ENCODE measurements around the gene DHX35.

Gene DHX35

DNA sequence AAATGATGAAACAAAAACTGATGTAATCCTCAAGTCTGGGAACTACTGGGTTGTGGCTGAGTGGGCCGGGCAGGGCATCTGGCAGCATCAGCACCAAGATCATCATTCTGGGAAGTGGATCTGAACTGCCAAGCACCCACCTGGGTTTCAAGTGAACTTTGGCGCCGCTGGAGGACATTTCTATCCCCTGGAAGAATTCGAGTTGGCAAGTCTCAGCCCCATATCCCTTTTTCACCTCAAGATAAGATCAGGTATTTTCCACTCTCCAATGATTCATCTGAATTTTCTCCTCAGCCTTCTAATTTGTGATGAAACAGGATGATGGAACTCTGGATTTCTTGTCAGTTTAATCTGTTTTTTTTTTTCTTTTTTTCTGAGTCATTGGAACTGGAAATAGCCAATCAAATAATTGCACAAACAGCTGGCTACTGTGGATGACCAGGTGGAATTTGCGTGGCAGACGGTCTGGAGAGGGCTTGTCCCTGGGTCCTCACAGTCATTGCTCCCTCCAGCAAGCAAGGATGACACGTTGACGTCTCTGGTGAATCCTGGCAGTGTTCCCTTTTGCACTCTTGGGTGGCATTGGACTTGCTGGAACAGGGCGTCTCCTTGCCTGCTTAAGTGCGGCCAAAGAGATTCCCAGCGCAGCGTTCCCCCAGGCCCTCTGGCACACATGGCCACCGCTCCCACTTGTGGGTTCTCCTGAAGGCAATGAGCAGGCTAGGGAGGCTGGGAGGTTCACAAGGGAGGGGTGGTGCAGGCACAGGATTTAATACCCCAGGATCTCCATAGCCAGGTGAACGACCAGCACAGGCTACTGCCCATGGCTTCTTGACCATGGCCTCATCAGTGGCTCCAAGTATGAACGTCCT lies 80.4 kb downstream of the DHX35 start:
- peak; percentile 69 for TF ChIP-seq ISL1 (CRISPR knock-in tag; IDR thresholded peaks at IDR 0.05)
- TF ChIP-seq ZFP30 (CRISPR knock-in tag; IDR thresholded peaks at IDR 0.05), result no peak

DNA sequence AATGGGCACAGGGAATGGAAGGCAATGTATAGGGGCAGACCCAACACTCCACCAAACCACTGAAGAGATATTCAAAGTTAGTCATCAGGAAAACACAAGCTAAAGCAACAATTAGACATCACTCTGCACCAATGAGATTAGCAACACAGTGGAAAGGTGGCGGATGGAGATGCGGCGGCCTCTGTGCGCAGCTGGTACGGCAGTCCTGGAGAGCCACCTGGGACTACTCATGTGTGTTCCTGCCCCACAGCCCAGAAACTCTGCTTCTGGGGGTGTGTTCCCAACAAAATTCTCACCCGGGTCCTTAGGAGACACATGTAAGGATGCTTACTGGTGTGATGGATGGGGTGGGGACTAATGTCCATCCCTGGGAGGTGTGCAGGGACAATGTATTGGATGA lies 82.4 kb downstream of the DHX35 start:
- no peak for ATAC-seq
- TF ChIP-seq, protein P1, sequence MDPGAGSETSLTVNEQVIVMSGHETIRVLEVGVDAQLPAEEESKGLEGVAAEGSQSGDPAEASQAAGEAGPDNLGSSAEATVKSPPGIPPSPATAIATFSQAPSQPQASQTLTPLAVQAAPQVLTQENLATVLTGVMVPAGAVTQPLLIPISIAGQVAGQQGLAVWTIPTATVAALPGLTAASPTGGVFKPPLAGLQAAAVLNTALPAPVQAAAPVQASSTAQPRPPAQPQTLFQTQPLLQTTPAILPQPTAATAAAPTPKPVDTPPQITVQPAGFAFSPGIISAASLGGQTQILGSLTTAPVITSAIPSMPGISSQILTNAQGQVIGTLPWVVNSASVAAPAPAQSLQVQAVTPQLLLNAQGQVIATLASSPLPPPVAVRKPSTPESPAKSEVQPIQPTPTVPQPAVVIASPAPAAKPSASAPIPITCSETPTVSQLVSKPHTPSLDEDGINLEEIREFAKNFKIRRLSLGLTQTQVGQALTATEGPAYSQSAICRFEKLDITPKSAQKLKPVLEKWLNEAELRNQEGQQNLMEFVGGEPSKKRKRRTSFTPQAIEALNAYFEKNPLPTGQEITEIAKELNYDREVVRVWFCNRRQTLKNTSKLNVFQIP (CRISPR knock-in tag; IDR thresholded peaks at IDR 0.05; ENCODE audit: borderline replicate concordance, low read depth), result no peak
- TF ChIP-seq ESRRG (CRISPR knock-in tag; IDR thresholded peaks at IDR 0.05), result no peak
- no peak for TF ChIP-seq ZC3H10 (CRISPR knock-in tag; IDR thresholded peaks at IDR 0.05)
- no peak for TF ChIP-seq ZFP3 (CRISPR knock-in tag; IDR thresholded peaks at IDR 0.05)
- TF ChIP-seq ZNF70 (CRISPR knock-in tag; IDR thresholded peaks at IDR 0.05), result no peak
- no peak for TF ChIP-seq ISL1 (CRISPR knock-in tag; IDR thresholded peaks at IDR 0.05)
- TF ChIP-seq, protein P2, sequence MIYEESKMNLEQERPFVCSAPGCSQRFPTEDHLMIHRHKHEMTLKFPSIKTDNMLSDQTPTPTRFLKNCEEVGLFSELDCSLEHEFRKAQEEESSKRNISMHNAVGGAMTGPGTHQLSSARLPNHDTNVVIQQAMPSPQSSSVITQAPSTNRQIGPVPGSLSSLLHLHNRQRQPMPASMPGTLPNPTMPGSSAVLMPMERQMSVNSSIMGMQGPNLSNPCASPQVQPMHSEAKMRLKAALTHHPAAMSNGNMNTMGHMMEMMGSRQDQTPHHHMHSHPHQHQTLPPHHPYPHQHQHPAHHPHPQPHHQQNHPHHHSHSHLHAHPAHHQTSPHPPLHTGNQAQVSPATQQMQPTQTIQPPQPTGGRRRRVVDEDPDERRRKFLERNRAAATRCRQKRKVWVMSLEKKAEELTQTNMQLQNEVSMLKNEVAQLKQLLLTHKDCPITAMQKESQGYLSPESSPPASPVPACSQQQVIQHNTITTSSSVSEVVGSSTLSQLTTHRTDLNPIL (CRISPR knock-in tag; IDR thresholded peaks at IDR 0.05; ENCODE audit: low read depth), result no peak
- TF ChIP-seq ZNF565 (CRISPR knock-in tag; conservative IDR thresholded peaks at IDR 0.05; ENCODE audit: low read depth), result no peak
- TF ChIP-seq, protein P3, sequence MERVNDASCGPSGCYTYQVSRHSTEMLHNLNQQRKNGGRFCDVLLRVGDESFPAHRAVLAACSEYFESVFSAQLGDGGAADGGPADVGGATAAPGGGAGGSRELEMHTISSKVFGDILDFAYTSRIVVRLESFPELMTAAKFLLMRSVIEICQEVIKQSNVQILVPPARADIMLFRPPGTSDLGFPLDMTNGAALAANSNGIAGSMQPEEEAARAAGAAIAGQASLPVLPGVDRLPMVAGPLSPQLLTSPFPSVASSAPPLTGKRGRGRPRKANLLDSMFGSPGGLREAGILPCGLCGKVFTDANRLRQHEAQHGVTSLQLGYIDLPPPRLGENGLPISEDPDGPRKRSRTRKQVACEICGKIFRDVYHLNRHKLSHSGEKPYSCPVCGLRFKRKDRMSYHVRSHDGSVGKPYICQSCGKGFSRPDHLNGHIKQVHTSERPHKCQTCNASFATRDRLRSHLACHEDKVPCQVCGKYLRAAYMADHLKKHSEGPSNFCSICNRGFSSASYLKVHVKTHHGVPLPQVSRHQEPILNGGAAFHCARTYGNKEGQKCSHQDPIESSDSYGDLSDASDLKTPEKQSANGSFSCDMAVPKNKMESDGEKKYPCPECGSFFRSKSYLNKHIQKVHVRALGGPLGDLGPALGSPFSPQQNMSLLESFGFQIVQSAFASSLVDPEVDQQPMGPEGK (CRISPR knock-in tag; IDR thresholded peaks at IDR 0.05; ENCODE audit: borderline replicate concordance), result no peak
- TF ChIP-seq ZNF8 (CRISPR knock-in tag; IDR thresholded peaks at IDR 0.05), result no peak

More for the DNA sequence above, 80.4 kb downstream of the DHX35 start:
- ATAC-seq, result peak; percentile 48

DNA sequence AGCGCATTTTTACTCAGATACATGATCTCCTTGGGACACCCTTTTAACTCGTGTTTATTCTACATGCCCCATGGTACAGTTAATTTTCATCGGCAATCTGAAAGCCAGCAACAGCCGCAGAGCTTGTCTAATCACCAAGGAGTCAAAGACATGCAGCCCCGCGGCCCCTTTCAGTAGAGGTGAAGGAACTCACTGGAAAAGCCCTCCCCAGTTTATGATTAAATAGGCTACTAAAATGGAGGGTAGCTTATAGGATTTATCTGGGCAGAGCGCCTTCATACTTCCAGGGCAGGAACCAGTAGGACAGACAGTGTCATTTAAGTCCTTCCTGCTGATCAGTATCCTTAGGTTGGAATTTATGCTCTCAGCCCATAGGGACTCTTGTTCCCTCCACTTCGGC lies 83.5 kb downstream of the DHX35 start:
- no peak for ATAC-seq
- TF ChIP-seq OSR1 (CRISPR knock-in tag; IDR thresholded peaks at IDR 0.05), result no peak
- no peak for TF ChIP-seq PPARA (CRISPR knock-in tag; IDR thresholded peaks at IDR 0.05; ENCODE audit: borderline replicate concordance)
- TF ChIP-seq SNAI2 (CRISPR knock-in tag; IDR thresholded peaks at IDR 0.05), result no peak
- no peak for TF ChIP-seq CSDC2 (CRISPR knock-in tag; IDR thresholded peaks at IDR 0.05)
- no peak for TF ChIP-seq ZNF8 (CRISPR knock-in tag; IDR thresholded peaks at IDR 0.05)
- TF ChIP-seq ZNF565 (CRISPR knock-in tag; conservative IDR thresholded peaks at IDR 0.05; ENCODE audit: low read depth), result no peak
- no peak for TF ChIP-seq ZC3H10 (CRISPR knock-in tag; IDR thresholded peaks at IDR 0.05)
- TF ChIP-seq ZFP3 (CRISPR knock-in tag; IDR thresholded peaks at IDR 0.05), result no peak
- TF ChIP-seq, protein P1 (CRISPR knock-in tag; IDR thresholded peaks at IDR 0.05; ENCODE audit: borderline replicate concordance, low read depth), result no peak

DNA sequence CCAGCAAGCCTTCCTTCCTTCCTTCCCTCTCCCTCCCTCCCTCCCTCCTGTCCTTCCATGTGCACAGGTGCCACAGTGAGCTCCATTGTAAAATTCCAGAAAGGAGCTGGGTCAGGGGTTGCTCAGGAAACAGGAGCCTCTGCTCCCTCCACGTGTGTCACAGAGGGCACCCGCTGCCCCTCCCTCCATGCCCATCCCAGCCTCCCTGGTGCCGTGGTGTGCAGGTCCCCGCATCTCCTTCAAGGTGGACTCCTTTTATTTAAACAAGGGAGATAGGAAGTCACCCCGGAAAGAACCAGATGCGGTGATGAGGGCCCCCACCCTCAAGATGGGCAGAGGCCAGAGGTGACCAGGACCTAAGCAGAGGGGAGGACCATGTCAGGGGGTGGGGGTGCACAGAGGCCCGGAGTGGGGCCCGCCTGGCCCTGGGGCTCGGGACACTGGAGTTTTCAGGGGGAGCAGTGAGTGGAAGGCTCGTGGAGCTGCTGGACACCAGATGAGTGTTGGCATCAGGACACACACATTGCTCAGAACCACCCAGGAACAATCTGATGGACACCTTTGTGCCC lies 85.4 kb downstream of the DHX35 start:
- no peak for ATAC-seq
- TF ChIP-seq, protein P4, sequence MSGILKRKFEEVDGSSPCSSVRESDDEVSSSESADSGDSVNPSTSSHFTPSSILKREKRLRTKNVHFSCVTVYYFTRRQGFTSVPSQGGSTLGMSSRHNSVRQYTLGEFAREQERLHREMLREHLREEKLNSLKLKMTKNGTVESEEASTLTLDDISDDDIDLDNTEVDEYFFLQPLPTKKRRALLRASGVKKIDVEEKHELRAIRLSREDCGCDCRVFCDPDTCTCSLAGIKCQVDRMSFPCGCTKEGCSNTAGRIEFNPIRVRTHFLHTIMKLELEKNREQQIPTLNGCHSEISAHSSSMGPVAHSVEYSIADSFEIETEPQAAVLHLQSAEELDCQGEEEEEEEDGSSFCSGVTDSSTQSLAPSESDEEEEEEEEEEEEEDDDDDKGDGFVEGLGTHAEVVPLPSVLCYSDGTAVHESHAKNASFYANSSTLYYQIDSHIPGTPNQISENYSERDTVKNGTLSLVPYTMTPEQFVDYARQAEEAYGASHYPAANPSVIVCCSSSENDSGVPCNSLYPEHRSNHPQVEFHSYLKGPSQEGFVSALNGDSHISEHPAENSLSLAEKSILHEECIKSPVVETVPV (CRISPR knock-in tag; IDR thresholded peaks at IDR 0.05), result no peak
- TF ChIP-seq, protein P1 (CRISPR knock-in tag; IDR thresholded peaks at IDR 0.05; ENCODE audit: borderline replicate concordance, low read depth), result no peak
- no peak for TF ChIP-seq TCF4 (CRISPR knock-in tag; IDR thresholded peaks at IDR 0.05; ENCODE audit: borderline replicate concordance)
- no peak for TF ChIP-seq ZC3H10 (CRISPR knock-in tag; IDR thresholded peaks at IDR 0.05)
- TF ChIP-seq, protein P2 (CRISPR knock-in tag; IDR thresholded peaks at IDR 0.05; ENCODE audit: low read depth), result no peak
- TF ChIP-seq ZNF70 (CRISPR knock-in tag; IDR thresholded peaks at IDR 0.05), result no peak
